MCF 10A (cell line): ENCODE results near the gene RRP8. TPM values are rescaled to one million over a fixed set of nuclear protein-coding genes. Genes with fewer than 3 reads are reported as not detected.

Experiments used
- BruUV-seq: library from RNA; stranded (reverse); fragments of 400-500 nt; replicated peaks from 2 replicates; lab custom pipeline; 2021; lab: Mats Ljungman, UMichigan
- CTCF ChIA-PET: fragments of 300-600 bp; sonication (Branson Sonifier 250); formaldehyde crosslinking; extraction: SDS; loops from one replicate; lab custom pipeline; 2021; ENCODE audit warnings: antibody characterized with exemption, inconsistent platforms; lab: Yijun Ruan, JAX
- POLR2A ChIA-PET: fragments of 300-600, 350-650 bp; sonication (Branson Sonifier 250); formaldehyde crosslinking; extraction: SDS; loops from one replicate; lab custom pipeline; 2020; ENCODE audit warnings: antibody characterized with exemption, inconsistent platforms; lab: Yijun Ruan, JAX
- DNase-seq: peaks from one replicate; pipeline ENCODE4 v3.0.0-alpha.2; 2018; ENCODE audit not compliant: unreplicated experiment
- H3K27ac Mint-ChIP-seq: one replicate; pipeline ENCODE4 v1.8.0; 2022; ENCODE audit warnings: mild to moderate bottlenecking, low read depth, mixed read lengths; ENCODE audit not compliant: unreplicated experiment
- H3K27me3 Mint-ChIP-seq: one replicate; pipeline ENCODE4 v1.8.0; 2022; ENCODE audit warnings: mixed read lengths; ENCODE audit not compliant: insufficient read depth, unreplicated experiment
- H3K36me3 Mint-ChIP-seq: one replicate; pipeline ENCODE4 v1.8.0; 2022; ENCODE audit warnings: mild to moderate bottlenecking, moderate library complexity, mixed read lengths; ENCODE audit not compliant: insufficient read depth, unreplicated experiment
- H3K4me1 Mint-ChIP-seq: one replicate; pipeline ENCODE4 v1.8.0; 2022; ENCODE audit warnings: mixed read lengths; ENCODE audit not compliant: insufficient read depth, unreplicated experiment
- H3K4me3 Mint-ChIP-seq: one replicate; pipeline ENCODE4 v1.8.0; 2022; ENCODE audit warnings: mild to moderate bottlenecking, moderate library complexity, mixed read lengths; ENCODE audit not compliant: unreplicated experiment
- H3K9me3 Mint-ChIP-seq: one replicate; pipeline ENCODE4 v1.8.0; 2022; ENCODE audit warnings: mixed read lengths; ENCODE audit not compliant: unreplicated experiment
- intact Hi-C: fragments of 100-400 bp; cut with micrococcal nuclease; formaldehyde crosslinking; loops from 2 replicates; pipeline ENCODE4 v1.14.1; 2022
- total RNA-seq: library from RNA; stranded (reverse); gene quantifications from 2 replicates; pipeline ENCODE4 v1.2.3, GENCODE V29; 2022
- TF ChIP-seq, protein P1 (sequence below): fragments of 200-600 bp; IDR thresholded peaks from one replicate; pipeline ENCODE4 v1.8.0; 2022; ENCODE audit warnings: antibody characterized with exemption, mild to moderate bottlenecking; ENCODE audit not compliant: unreplicated experiment

Gene RRP8
- total RNA-seq, 1 experiment from 2014 or later: 27.6 TPM

GRCh38 chr11:6583584-6583983, 19.8 kb downstream of the RRP8 start:
- ChIA-PET CTCF (interaction anchor here (0.6 to 1.2 kb wide), 3 partner anchors 53 to 110 kb away, joined by 3 to 7 read pairs (median 3); no protein-coding TSS in a partner anchor), POLR2A (no interaction called here)
- Mint-ChIP-seq H3K4me3 (no peak overlapping the region), H3K27me3 (no peaks in the 10 kb centered on the region), H3K9me3 (peaks cover 17% of the 10 kb centered on the region), H3K36me3 (no peaks in the 10 kb centered on the region), H3K4me1 (no peaks in the 10 kb centered on the region), H3K27ac (no peak overlapping the region)
- intact Hi-C loops: no loop called here
- TF ChIP-seq, protein P1, sequence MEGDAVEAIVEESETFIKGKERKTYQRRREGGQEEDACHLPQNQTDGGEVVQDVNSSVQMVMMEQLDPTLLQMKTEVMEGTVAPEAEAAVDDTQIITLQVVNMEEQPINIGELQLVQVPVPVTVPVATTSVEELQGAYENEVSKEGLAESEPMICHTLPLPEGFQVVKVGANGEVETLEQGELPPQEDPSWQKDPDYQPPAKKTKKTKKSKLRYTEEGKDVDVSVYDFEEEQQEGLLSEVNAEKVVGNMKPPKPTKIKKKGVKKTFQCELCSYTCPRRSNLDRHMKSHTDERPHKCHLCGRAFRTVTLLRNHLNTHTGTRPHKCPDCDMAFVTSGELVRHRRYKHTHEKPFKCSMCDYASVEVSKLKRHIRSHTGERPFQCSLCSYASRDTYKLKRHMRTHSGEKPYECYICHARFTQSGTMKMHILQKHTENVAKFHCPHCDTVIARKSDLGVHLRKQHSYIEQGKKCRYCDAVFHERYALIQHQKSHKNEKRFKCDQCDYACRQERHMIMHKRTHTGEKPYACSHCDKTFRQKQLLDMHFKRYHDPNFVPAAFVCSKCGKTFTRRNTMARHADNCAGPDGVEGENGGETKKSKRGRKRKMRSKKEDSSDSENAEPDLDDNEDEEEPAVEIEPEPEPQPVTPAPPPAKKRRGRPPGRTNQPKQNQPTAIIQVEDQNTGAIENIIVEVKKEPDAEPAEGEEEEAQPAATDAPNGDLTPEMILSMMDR: no peak
- no peak for DNase-seq
- no TSS peak for BruUV-seq

- Mint-ChIP-seq H3K4me1 (no peaks in the 10 kb centered on the region), H3K27me3 (no peaks in the 10 kb centered on the region), H3K4me3 (no peak overlapping the region), H3K9me3 (peaks cover 17% of the 10 kb centered on the region), H3K27ac (no peak overlapping the region), H3K36me3 (no peaks in the 10 kb centered on the region)
- intact Hi-C loops: no loop called here
- ChIA-PET POLR2A (no interaction called here), CTCF (no interaction called here)
- BruUV-seq: no TSS peak
- DNase-seq: no peak
- TF ChIP-seq, protein P1: no peak
Observed at GRCh38 chr11:6579681-6580080, 23.7 kb downstream of the RRP8 start.

DNA sequence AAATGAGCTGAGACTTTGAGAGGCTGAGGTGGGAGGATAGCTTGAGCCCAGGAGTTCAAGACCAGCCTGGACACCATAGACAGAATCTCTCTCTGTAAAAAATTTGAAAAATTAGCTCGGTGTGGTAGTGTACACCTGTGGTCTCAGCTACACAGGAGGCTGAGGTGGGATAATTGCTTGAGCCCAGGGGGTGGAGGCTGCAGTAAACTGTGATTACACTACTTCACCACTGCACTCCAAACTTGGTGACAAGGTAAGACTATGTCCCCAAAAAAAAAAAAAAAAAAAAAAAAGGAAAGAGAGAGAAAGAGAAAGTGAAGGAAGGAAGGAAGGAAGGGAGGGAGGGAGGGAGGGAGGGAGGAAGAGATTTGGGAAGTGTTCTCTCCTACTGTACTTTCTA, 25.3 kb downstream of the RRP8 start:
- DNase-seq: no peak
- Mint-ChIP-seq H3K4me3 (no peak overlapping the region), H3K9me3 (peaks cover 6% of the 10 kb centered on the region), H3K36me3 (no peaks in the 10 kb centered on the region), H3K27me3 (no peaks in the 10 kb centered on the region), H3K27ac (no peak overlapping the region), H3K4me1 (no peaks in the 10 kb centered on the region)
- POLR2A ChIA-PET: no interaction called here
- TF ChIP-seq, protein P1: no peak
- intact Hi-C loops: no loop called here
- BruUV-seq: no TSS peak
- CTCF ChIA-PET: interaction anchor here (0.5 to 0.9 kb wide), 2 partner anchors 120 to 142 kb away, joined by 3 read pairs; no protein-coding TSS in a partner anchor

DNA sequence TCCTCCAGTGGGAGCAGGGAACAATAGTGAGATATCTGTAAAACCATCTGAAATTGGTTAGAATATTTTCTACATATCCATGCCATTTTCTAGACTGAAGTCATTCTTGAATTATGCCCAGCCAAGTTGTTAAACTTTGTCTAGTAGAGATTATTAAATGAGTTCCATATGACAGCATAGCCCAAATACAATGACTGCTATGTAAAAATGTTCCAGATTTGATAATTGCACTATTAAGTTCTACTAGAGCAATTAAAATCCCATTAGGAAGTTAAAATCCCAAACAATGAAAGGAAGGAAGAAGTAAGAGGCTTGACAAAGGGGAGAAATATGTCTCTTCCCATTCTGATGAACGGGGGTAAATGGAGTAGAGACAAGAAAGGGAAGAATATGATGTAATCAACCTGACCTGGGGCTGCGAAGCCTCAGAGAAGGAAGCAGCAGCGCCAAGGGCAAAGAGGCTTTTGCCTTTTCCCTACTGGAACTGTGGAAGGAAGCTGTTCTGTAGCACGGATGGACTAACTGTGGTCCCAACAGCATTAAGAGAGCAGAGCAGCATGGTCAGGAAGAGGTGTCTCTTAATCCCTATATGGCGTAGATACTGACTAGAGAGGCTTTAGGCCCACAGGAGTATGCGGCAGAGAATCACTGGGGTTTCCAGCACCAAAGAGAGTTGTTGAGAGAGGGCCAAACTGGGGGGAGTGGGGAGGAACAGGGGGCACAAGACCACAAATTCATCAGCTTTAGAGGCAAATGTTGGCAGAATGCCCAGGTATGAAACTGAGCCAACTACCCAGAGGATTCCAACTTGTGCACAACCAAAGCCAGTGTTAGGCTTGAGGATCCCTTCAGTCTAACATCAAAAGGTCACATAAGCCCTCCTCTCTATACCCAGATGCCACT, 26.7 kb downstream of the RRP8 start:
- no peak overlapping the region for H3K27ac Mint-ChIP-seq
- TF ChIP-seq, protein P1: no peak
- CTCF ChIA-PET: no interaction called here
- DNase-seq: peak; percentile 36
- H3K36me3 Mint-ChIP-seq: peaks cover 8% of the 10 kb centered on the region
- no peaks in the 10 kb centered on the region for H3K27me3 Mint-ChIP-seq
- no peak overlapping the region for H3K4me3 Mint-ChIP-seq
- peaks cover 8% of the 10 kb centered on the region for H3K4me1 Mint-ChIP-seq
- POLR2A ChIA-PET: interaction anchor here (0.7 to 1.1 kb wide), 5 partner anchors 11 to 70 kb away, joined by 3 read pairs; partner anchors contain the start of gene TPP1
- intact Hi-C loops: no loop called here
- no peaks in the 10 kb centered on the region for H3K9me3 Mint-ChIP-seq
- no TSS peak for BruUV-seq
